Right ventricle myocardium superior (tissue), 1 donor: ENCODE data around the gene TSPAN4. TPM values are rescaled to one million over a fixed set of nuclear protein-coding genes. Genes with fewer than 3 reads are reported as not detected.

Experiments used
- ATAC-seq: fragments of 200-7000 bp; cut with Tn5 transposase; one replicate; pipeline ENCODE4 v1.9.1; 2020; ENCODE audit warnings: mild to moderate bottlenecking; ENCODE audit not compliant: poor library complexity
- DNase-seq: peaks from one replicate; pipeline ENCODE4 v3.0.0-alpha.2; 2020
- intact Hi-C: fragments of 100-400 bp; cut with DNase I; formaldehyde crosslinking; loops from one replicate; pipeline ENCODE4 v1.11.2; 2022
- total RNA-seq: library from RNA; stranded (reverse); fragmentation: NEBNext Ultra II Directional; extraction: Animal tissue kit (Norgen Biotek cat#: 25700); gene quantifications from one replicate; pipeline ENCODE4 v1.2.1, GENCODE V29; 2021
- donor health status: DM: no; HTN: yes; CAD: no; lungs with severe emphysema.

TSPAN4 gene
- total RNA-seq, 1 donor from 2014 or later, result 40.5 TPM

- DNase-seq (peak; percentile 89), ATAC-seq (peak; percentile 61)
- intact Hi-C loops, result no loop called here
Measured at GRCh38 chr11:820655-821511, 21.8 kb upstream of the TSPAN4 start.

GRCh38 chr11:821512-822371 lies 20.9 kb upstream of the TSPAN4 start:
- no peak for ATAC-seq
- DNase-seq, result peak; percentile 79
- intact Hi-C loops, result no loop called here

- DNase-seq (no peak), ATAC-seq (no peak)
- intact Hi-C loops, result no loop called here
Measured at GRCh38 chr11:823441-824291, 19.0 kb upstream of the TSPAN4 start.

GRCh38 chr11:824292-824880 lies 18.3 kb upstream of the TSPAN4 start:
- no peak for ATAC-seq
- intact Hi-C loops, result no loop called here
- no peak for DNase-seq

GRCh38 chr11:824942-825341 lies 17.7 kb upstream of the TSPAN4 start:
- intact Hi-C loops, result no loop called here
- no peak for DNase-seq
- ATAC-seq, result no peak

- ATAC-seq (no peak), DNase-seq (no peak)
- intact Hi-C loops, result no loop called here
Measured at GRCh38 chr11:825366-826226, 17.1 kb upstream of the TSPAN4 start.

- ATAC-seq (no peak), DNase-seq (no peak)
- intact Hi-C loops, result no loop called here
Measured at GRCh38 chr11:826227-826621, 16.4 kb upstream of the TSPAN4 start.

GRCh38 chr11:826836-827145 lies 15.9 kb upstream of the TSPAN4 start:
- DNase-seq (no peak), ATAC-seq (no peak)
- intact Hi-C loops, result no loop called here

- DNase-seq (no peak), ATAC-seq (no peak)
- intact Hi-C loops, result no loop called here
Measured at GRCh38 chr11:827146-827896, 15.3 kb upstream of the TSPAN4 start.

GRCh38 chr11:827897-828192 lies 14.8 kb upstream of the TSPAN4 start, which contains the start of gene CRACR2B:
CRACR2B (plus strand) TSS chr11:827919; CDS start chr11:828608, 689 bp downstream.
- DNase-seq, result no peak
- ATAC-seq, result no peak
- intact Hi-C loops, result no loop called here

GRCh38 chr11:828506-829175 lies 14.0 kb upstream of the TSPAN4 start:
- ATAC-seq (no peak), DNase-seq (no peak)
- intact Hi-C loops, result no loop called here

- peak; percentile 81 for DNase-seq
- peak; percentile 4 for ATAC-seq
- intact Hi-C loops, result no loop called here
Measured at GRCh38 chr11:829176-829846, 13.3 kb upstream of the TSPAN4 start.

- intact Hi-C loops, result no loop called here
- ATAC-seq (peak; percentile 0), DNase-seq (no peak)
Measured at GRCh38 chr11:829847-830294, 12.8 kb upstream of the TSPAN4 start.

GRCh38 chr11:830295-831117 lies 12.1 kb upstream of the TSPAN4 start:
- intact Hi-C loops, result no loop called here
- peak; percentile 55 for ATAC-seq
- DNase-seq, result peak; percentile 90

- intact Hi-C loops, result no loop called here
- DNase-seq, result no peak
Measured at GRCh38 chr11:831118-831864, 11.4 kb upstream of the TSPAN4 start.

More at GRCh38 chr11:831118-831864, 11.4 kb upstream of the TSPAN4 start:
- no peak for ATAC-seq
